Stimulated activated CD4-positive, alpha-beta T cell treated with anti-CD3 and anti-CD28 coated beads, Interleukin-1b, Interleukin-23, amount 100 ng/mL, for 1 hour (primary cell): ENCODE data around the gene TUBB4B.
A peak's percentile ranks its signal among the peaks of the same experiment; 100 is the strongest.
"Not testable (repeated sequence)": the region's sequence is repeated elsewhere in the genome, so short reads cannot be mapped to it uniquely, and the experiment has no call there.

Experiments
- DNase-seq, 2 donors: peaks; one replicate each; pipeline ENCODE4 v3.0.0-alpha.2; 2020; ENCODE audit warnings: low read depth in 2 of 2

The TUBB4B gene

DNA sequence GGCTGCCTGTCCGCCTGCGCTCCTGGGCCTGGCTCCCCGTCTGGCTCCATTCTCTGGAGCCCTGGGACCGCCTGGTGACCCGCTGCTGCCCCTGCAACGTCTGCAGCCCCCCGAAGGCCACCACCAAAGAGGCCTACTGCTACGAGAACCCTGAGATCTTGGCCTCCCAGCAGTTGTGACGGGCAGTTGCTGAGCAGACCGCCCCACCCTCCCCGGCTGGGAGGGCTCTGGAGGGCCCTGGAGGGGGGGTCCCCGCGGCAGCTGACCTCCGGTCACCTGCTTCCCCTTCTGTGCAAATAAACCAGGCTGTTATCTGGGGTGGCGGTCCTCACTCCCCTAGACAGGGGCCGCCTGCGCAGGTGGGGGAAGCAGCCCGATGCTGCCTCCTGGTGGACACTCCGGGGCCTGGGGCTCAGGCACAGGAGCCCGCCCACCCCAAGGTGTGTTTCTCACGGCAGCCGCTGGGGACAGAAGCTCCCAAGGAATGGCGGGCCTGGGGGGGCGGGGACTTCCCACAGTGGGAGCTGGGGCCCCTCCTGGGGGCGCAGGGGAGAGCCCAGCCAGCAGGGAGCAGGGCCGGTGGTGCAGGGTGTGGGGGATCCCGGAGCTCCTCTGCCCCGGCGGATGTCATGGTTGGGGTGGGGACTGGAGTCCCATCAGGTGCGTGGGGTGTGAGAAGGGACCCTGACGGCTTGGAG is 4.7 kb upstream of the TUBB4B start:
- DNase-seq = peak; percentile 79 to 91

DNA sequence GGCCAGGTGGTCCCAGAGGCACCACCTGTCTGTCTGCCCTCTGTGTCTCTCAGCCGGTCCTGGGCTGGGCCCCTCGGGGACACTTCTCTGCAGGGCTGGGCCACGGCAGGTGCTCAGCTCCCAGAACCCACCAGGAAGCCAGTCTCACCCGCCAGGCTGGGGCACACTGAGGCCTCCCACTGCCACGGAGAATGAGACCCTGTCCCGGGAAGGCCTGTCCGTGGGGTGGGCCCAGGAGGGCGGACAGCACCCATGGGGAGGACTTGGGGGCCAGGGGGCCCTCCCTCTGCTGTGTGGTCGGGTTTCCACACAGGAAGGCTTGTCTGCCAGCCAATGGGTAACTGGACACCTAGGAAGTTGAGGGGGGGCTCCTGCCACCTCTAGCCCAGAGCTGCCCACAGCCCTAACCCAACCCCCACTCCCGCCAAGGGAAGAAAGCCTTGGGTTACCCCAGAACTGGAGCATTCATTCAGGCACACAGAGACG is 4.1 kb upstream of the TUBB4B start:
- DNase-seq = no peak

- no peak for DNase-seq
These were observed 3.0 kb upstream of the TUBB4B start for GRCh38 chr9:137237759-137238726.

DNA sequence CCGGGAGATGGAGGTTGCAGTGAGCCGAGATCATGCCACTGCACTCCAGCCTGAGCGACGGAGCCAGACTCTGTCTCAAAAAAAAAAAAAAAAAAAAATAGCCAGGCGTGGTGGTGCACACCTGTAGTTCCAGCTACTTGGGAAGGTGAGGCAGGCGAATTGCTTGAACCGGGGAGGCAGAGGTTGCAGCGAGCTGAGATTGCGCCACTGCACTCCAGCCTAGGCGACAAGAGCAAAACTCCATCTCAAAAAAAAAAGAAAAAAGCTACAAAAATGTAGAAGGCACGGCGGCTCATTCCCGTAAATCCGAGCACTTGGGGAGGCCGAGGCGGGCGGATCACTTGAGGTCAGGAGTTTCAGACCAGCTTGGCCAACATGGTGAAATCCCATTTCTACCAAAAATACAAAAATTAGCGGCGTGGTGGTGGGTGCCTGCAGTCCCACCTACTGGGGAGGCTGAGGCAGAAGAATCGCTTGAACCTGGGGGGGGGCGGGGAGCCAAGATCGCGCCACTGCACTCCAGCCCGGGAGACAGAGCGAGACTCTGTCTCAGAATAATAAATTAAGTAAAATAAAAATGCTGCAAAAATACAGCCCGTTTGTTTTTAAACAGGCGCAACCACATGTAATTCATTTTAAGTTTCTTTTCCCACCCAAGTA is 1.4 kb upstream of the TUBB4B start:
- DNase-seq = not testable (repeated sequence)

DNA sequence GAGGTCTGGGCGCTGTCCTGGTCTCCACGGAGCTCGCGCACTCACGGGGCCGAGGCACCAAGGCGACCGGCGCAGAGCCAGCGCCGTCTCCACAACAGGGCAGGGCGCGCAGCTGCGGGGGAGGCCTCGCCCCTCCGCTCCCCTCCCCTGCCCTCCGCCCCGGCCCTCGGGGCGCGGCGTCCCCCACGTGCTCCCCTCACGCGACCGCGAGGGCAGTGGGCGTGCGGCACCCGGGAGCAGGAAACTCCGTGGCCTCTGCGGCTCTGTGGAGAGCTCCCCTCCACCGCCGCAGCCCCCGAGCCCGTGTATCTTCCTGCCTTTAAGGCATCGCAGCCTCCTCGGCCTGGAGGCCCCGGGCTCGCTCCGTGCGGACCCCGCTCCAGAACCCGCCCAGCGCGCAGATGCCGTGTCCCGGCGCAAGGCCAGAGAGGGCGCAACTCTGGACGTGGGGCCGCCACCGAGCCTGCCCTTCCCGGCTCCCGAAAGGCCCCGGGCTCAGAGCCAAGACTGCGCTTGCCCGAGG is 708 bp upstream of the TUBB4B start:
- peak in 1 of 2 donors; percentile 27 for DNase-seq

GRCh38 chr9:137241490-137242268 is 592 bp downstream of the TUBB4B start:
- peak; percentile 50 to 60 for DNase-seq

DNA sequence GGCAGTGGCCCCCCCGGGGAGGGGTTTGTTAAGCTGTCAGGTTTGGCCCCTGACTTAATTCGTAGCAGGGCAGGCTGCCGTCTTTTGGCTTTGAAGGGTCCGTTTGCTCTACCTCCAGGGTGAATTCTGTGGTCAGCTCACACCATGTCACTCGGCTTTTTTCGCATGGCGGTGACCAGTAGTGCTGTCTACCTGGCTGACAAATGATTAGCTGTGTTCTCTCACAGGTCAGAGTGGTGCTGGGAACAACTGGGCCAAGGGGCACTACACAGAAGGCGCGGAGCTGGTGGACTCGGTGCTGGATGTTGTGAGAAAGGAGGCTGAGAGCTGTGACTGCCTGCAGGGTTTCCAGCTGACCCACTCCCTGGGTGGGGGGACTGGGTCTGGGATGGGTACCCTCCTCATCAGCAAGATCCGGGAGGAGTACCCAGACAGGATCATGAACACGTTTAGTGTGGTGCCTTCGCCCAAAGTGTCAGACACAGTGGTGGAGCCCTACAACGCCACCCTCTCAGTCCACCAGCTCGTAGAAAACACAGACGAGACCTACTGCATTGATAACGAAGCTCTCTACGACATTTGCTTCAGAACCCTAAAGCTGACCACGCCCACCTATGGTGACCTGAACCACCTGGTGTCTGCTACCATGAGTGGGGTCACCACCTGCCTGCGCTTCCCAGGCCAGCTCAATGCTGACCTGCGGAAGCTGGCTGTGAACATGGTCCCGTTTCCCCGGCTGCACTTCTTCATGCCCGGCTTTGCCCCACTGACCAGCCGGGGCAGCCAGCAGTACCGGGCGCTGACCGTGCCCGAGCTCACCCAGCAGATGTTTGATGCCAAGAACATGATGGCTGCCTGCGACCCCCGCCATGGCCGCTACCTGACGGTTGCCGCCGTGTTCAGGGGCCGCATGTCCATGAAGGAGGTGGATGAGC is 1.4 kb downstream of the TUBB4B start:
- no peak for DNase-seq

DNA sequence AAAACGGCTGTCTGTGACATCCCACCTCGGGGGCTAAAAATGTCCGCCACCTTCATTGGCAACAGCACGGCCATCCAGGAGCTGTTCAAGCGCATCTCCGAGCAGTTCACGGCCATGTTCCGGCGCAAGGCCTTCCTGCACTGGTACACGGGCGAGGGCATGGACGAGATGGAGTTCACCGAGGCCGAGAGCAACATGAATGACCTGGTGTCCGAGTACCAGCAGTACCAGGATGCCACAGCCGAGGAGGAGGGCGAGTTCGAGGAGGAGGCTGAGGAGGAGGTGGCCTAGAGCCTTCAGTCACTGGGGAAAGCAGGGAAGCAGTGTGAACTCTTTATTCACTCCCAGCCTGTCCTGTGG is 2.2 kb downstream of the TUBB4B start:
- DNase-seq = not testable (repeated sequence)

DNA sequence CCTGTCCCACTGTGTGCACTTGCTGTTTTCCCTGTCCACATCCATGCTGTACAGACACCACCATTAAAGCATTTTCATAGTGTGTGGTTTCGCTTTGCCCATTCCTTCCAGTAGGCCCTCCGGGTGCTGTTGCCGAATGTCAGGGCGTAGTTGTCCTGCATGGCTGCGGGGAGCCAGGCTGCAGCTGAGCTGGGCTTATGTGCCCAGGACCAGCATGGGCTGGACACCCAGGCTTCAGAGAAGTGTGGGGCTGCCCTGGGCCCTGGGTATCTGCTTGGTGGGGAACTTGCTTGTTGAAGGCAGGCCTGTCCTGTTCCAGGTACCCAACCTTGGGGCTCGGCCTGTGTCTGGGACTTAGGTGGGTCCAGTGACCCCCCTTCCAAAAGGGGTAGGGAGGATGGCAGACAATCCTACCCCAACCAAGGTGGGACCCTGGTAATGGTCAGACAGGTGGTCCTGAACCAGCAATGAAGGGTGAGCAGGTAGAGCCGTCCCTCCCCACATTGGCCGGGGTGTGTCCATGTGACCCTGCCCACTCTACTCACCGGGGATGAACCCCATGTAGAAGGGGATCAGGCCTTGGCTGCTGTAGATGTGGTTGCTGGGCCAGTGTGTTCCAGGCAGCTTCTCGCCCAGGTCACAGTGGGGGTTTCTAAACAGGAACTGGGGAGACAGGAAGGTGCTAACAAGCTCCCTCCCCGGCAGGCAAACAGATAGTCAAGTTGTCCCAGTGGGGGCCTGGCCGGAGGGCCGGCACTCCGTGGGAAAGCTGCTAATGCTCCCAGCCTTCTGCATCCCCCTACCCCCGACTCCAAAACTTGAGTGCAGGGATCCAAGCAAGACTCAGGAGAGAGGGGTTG is 2.8 kb downstream of the TUBB4B start:
- no peak for DNase-seq

DNA sequence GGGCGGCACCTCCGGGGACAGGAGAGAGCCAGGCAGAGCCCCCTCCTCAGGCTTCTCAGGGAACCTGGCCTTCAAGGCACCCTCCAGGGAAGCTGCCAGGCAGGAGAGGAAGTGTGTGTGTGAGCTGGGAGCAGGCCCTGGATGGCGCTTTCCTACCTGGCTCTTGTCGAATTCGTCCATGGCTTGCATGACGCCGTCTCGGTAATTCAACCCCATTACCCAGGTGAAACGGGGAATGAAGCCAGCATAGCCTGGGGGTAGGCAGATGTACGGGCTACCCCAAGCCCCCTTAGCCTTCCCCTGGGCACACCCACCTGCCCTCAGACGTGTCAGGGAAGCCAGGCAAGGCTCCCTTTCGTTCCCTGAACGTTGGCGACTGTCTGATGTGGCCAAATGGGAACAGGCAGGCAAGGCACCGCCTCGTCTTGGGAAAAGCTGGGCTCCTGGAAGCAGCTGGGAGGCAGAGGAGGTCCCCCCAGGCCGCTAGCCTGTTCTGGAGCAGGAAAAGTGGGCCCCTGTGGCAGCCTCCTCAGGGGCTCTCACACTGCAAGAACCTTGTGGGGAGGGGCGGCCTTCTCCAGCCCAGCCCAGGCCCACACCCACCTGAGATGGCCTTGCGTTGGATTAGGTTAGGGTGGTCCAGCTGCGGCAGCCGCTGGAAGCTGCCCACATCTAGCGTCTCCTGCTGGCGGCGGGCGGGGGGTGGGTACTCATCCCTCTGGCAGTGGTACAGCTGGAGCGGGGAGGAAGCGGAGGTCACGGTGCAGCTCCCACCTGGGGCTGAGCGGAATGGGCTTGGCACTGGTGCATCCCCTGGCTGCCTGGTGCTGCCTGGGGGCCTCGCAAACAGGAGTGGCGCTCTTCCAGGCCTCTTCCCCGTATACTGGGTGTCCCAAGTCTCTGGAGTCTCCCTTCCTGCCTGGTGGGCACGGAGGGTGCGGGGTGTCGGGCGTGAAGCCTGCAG is 3.7 kb downstream of the TUBB4B start:
- no peak for DNase-seq

- no peak for DNase-seq
These were observed 4.6 kb downstream of the TUBB4B start for GRCh38 chr9:137245450-137246421.

DNA sequence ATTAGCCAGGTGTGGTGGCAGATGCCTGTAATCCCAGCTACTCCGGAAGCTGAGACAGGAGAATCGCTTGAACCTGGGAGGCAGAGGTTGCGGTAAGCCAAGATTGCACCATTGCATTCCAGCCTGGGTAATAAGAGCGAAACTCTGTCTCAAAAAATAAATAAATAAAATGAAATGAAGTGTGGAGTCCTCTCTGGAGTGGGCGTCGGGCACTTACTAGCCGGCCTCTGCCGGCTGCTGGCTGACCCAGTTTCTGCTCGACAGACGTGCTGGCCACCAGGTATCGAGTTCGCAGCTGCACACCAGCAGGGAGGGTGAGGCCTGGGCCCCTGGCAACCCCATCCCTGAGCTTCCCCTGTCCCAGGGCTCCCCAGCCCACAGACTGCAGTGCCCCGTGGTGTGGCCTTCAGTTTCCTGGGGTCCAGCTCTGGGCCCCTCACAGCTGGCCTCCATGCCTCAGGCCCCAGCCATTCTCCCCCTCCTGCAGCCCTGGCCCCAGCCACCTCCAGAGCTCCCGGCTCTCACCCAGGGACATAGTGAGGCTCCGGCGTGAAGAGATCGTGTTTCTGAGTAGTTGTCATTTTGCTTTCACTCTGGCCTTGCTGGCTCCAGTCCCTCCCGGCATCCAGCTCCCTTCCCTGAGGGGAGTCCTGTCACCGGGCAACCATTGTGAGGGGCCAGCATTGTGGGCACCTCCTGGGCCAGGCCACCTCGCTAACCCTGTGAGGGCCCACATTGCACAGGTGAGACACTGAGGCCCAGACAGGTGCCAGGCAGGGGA is 6.2 kb downstream of the TUBB4B start:
- no peak for DNase-seq

DNA sequence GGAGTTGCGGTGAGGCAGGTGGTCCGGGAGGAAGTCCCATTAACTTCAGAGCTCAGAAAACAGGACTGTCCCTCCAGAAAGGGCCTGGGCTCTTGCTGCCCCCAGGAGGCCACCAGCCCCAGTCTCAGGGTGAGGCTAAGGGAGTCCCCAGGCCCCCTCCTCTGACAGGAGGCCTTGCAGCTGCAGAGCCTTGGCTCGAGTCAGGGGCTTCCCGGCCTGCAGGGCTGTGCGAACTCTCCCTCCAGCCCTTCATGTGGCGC is 6.8 kb downstream of the TUBB4B start:
- DNase-seq = no peak

GRCh38 chr9:137250329-137251193 is 9.5 kb downstream of the TUBB4B start:
- no peak for DNase-seq

- DNase-seq = no peak
These were observed 10.0 kb downstream of the TUBB4B start, which contains the start of gene STPG3 for GRCh38 chr9:137251194-137251461. STPG3 (plus strand) TSS chr9:137251286; CDS start chr9:137251287, 1 bp downstream.
